ENCODE results near the gene PODXL. TPM values are rescaled to one million over a fixed set of nuclear protein-coding genes. Genes with fewer than 3 reads are reported as not detected.

Gene PODXL
- 1 to 10 TPM; 1.3 to 1.5 TPM for total RNA-seq

DNA sequence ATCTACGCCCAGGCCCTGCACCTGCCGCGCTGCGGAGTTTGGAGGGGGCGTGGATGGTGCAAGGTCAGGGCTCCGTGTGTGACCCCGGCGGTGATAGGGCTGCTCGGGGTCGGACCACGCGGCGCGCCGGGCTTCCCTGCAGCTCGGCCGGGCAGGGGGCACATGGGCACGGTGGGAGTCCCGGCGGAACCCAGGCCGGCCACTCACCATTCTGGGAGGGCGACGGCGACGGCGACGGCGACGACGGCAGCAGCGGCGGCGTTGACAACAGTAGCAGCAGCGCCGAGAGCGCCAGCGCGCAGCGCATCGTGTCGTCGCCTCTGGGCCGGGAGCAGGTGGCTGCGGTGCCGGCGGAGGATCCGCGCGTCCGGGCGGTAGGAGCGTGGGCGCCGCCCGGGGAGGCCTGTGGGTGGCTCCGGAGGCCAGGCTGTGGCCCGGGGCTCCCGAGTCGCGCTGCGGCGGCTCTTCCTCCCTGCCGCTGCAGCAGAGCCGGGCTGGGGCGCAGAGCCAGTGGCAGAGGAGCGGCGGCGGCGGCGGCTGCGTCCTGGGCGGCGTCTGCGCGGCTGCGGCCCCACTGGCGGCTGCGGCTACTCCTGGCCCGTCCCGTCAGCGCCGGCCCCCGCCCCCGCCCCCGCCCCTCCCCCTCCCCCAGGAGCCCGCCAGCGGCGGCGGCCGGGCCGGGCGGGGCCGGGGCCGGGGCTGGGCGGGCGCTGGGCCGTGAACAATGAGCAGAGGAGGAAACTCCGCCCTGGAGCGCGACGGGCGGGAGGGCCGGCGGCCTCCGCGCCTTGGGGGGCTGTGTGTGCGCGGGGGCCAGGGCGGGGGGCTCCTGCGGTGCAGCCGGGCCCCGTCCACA, at the start of gene PODXL:
Gene PODXL, minus strand, starts transcription at position 576 of the 856 bp plus-strand sequence. Its CDS starts 269 bp downstream, at position 307.

Other genes starting within 250 kb of the PODXL start
- 10 to 100 TPM; 35.3 to 35.4 TPM for gene MKLN1, start 228.8 kb downstream of the PODXL start, total RNA-seq